HEK293T (cell line): ENCODE data around the gene KRT80.

Experiments
- ARNT ChIP-seq: fragments of 450-650 bp; IDR thresholded peaks from 2 replicates; pipeline ENCODE4 v1.6.1; 2017; ENCODE audit warnings: mild to moderate bottlenecking
- BHLHE40 ChIP-seq: fragments of 450-650 bp; IDR thresholded peaks from 2 replicates; pipeline ENCODE4 v1.6.1; 2016; ENCODE audit warnings: mild to moderate bottlenecking, moderate library complexity, borderline replicate concordance
- FOXK2 ChIP-seq: fragments of 450-650 bp; IDR thresholded peaks from 2 replicates; pipeline ENCODE4 v1.6.1; 2016; ENCODE audit warnings: mild to moderate bottlenecking
- L3MBTL2 ChIP-seq: fragments of 450-650 bp; conservative IDR thresholded peaks from 2 replicates; pipeline ENCODE4 v1.6.1; 2016; ENCODE audit warnings: mild to moderate bottlenecking
- LEF1 ChIP-seq: fragments of 450-650 bp; IDR thresholded peaks from 2 replicates; pipeline ENCODE4 v1.6.1; 2017; ENCODE audit warnings: mild to moderate bottlenecking, borderline replicate concordance
- NFRKB ChIP-seq: fragments of 450-650 bp; IDR thresholded peaks from 2 replicates; pipeline ENCODE4 v1.6.1; 2016; ENCODE audit warnings: mild to moderate bottlenecking, moderate library complexity
- PKNOX1 ChIP-seq: fragments of 450-650 bp; IDR thresholded peaks from 2 replicates; pipeline ENCODE4 v1.6.1; 2016
- TARDBP ChIP-seq: fragments of 450-650 bp; IDR thresholded peaks from 2 replicates; pipeline ENCODE4 v1.6.1; 2016
- ZNF384 ChIP-seq: fragments of 450-650 bp; IDR thresholded peaks from 2 replicates; pipeline ENCODE4 v1.6.1; 2016

- no peak for TF ChIP-seq TARDBP
- no peak for TF ChIP-seq FOXK2
- TF ChIP-seq ARNT = no peak
- TF ChIP-seq BHLHE40 = no peak
- TF ChIP-seq L3MBTL2 = no peak
- TF ChIP-seq ZNF384 = no peak
- TF ChIP-seq NFRKB = no peak
- TF ChIP-seq LEF1 = no peak
- TF ChIP-seq PKNOX1 = no peak
Measured at GRCh38 chr12:52197371-52198231, 5.8 kb upstream of the KRT80 start.
